Measurements from ENCODE around the gene SPEM1. TPM values are rescaled to one million over a fixed set of nuclear protein-coding genes. Genes with fewer than 3 reads are reported as not detected.

Gene SPEM1
- total and polyA plus RNA-seq, 10 of the 15 experiments (the other 5 are each of a cell fraction or from before 2014, with no cell fraction given): not detected

DNA sequence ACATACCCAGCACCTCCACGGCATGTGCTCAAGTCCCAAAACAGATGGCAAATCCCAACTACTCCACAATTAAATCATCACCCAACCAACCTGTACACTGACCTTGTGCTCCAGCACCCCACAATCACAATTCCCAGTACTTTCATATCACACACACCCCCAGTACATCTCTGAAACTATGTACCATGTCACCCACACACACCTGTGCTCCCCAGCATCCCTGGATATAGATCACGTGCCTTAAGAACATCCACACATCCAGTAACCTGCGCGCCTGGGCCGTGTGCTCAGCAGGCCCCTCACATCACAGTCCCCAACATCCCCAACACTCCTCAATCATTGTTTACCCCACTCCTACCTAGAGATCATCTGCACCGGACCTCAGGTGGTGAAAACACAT lies 10.4 kb upstream of the SPEM1 start (continued):
- TF ChIP-seq, protein P1, sequence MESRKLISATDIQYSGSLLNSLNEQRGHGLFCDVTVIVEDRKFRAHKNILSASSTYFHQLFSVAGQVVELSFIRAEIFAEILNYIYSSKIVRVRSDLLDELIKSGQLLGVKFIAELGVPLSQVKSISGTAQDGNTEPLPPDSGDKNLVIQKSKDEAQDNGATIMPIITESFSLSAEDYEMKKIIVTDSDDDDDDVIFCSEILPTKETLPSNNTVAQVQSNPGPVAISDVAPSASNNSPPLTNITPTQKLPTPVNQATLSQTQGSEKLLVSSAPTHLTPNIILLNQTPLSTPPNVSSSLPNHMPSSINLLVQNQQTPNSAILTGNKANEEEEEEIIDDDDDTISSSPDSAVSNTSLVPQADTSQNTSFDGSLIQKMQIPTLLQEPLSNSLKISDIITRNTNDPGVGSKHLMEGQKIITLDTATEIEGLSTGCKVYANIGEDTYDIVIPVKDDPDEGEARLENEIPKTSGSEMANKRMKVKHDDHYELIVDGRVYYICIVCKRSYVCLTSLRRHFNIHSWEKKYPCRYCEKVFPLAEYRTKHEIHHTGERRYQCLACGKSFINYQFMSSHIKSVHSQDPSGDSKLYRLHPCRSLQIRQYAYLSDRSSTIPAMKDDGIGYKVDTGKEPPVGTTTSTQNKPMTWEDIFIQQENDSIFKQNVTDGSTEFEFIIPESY (IDR thresholded peaks at IDR 0.05): no peak
- TF ChIP-seq CHD4 (IDR thresholded peaks at IDR 0.05): no peak
- TF ChIP-seq EZH2 (IDR thresholded peaks at IDR 0.05; ENCODE audit: borderline replicate concordance, control insufficient read depth, low read depth, low read length): no peak
- no peak for TF ChIP-seq POLR2AphosphoS2 (IDR thresholded peaks at IDR 0.05; ENCODE audit: low read depth, low read length)
- no peak for TF ChIP-seq TAF1 (IDR thresholded peaks at IDR 0.05; ENCODE audit: borderline replicate concordance, low read depth, low read length)
- no peak for TF ChIP-seq BHLHE40 (IDR thresholded peaks at IDR 0.05; ENCODE audit: borderline replicate concordance in 1 of 2, low read depth in 2 of 2, low read length in 1 of 2)
- TF ChIP-seq BRCA1 (IDR thresholded peaks at IDR 0.05; ENCODE audit: low read depth, low read length): no peak
- TF ChIP-seq KDM1A (IDR thresholded peaks at IDR 0.05; ENCODE audit: borderline replicate concordance): no peak
- TF ChIP-seq CHD2 (IDR thresholded peaks at IDR 0.05; ENCODE audit: borderline replicate concordance, low read depth, low read length): no peak
- no peak for TF ChIP-seq HCFC1 (IDR thresholded peaks at IDR 0.05; ENCODE audit: low read length)
- no peak for TF ChIP-seq CREM (IDR thresholded peaks at IDR 0.05; ENCODE audit: low read depth)
- no peak for TF ChIP-seq JUNB (IDR thresholded peaks at IDR 0.05)
- no peak for TF ChIP-seq CBFB (IDR thresholded peaks at IDR 0.05; ENCODE audit: low read depth)
- no peak for TF ChIP-seq PAX8 (IDR thresholded peaks at IDR 0.05)

Measured in GM12878 (cell line).